Testis (tissue), 3 donors: ENCODE measurements around the gene IRGC. TPM values are rescaled to one million over a fixed set of nuclear protein-coding genes. Genes with fewer than 3 reads are reported as not detected.

Source experiments
- DNase-seq: peaks from one replicate; pipeline ENCODE4 v3.0.0-alpha.2; 2019
- H3K27ac ChIP-seq, 2 donors: fragments of 200-600 bp; sonication (generic); one replicate each; pipeline ENCODE4 v1.5.1; 2019
- H3K27me3 ChIP-seq: fragments of 200-600 bp; sonication (generic); one replicate; pipeline ENCODE4 v1.5.1; 2019
- H3K36me3 ChIP-seq: fragments of 200-600 bp; sonication (generic); one replicate; pipeline ENCODE4 v1.5.1; 2017; ENCODE audit warnings: low read depth; ENCODE audit errors: missing control alignments
- H3K4me1 ChIP-seq: fragments of 200-600 bp; sonication (generic); one replicate; pipeline ENCODE4 v1.5.1; 2019
- H3K4me3 ChIP-seq, 2 donors: fragments of 200-600 bp; sonication (generic); one replicate each; pipeline ENCODE4 v1.5.1; 2017 to 2019
- H3K9me3 ChIP-seq: fragments of 200-600 bp; sonication (generic); one replicate; pipeline ENCODE4 v1.5.1; 2017
- CTCF ChIP-seq, 3 experiments: fragments of 450-650 bp in 2 of 3; fragments of 200-600 bp in 1 of 3; sonication (generic) in 1 of 3; IDR thresholded peaks; one replicate each; pipeline ENCODE4 v1.5.1; 2016 to 2019; ENCODE audit warnings: antibody characterized with exemption in 3 of 3, mild to moderate bottlenecking in 2 of 3, moderate library complexity in 1 of 3
- POLR2A ChIP-seq: fragments of 450-650 bp; IDR thresholded peaks from one replicate; pipeline ENCODE4 v1.6.1; 2017; ENCODE audit warnings: antibody characterized with exemption, mild to moderate bottlenecking, moderate library complexity
- WGBS, 2 donors: methylation state at CpG; one replicate each; pipeline ENCODE4 v1.1.5; 2018; 5-methylcytosine and 5-hydroxymethylcytosine counted together
- intact Hi-C: fragments of 100-400 bp; cut with DNase I; formaldehyde crosslinking; loops from one replicate; pipeline ENCODE4 v1.15.1; 2023; ENCODE audit warnings: low total_unique reads
- polyA plus RNA-seq: library from polyadenylated mRNA; stranded (reverse); fragments of 350-450 nt; fragmentation: Illumina TruSeq; extraction: RNeasy Lipid Tissue Mini Kit (QIAGEN cat#74804); gene quantifications from one replicate; pipeline ENCODE4 v1.2.3, GENCODE V29; 2014; ENCODE audit warnings: low read depth, low replicate concordance; ENCODE audit not compliant: insufficient read depth
- total RNA-seq, 2 donors: library from RNA; depleted of rRNA; stranded (reverse); fragments of >200 nt; gene quantifications; one replicate each; pipeline ENCODE4 v1.2.3, GENCODE V29; 2016

IRGC gene
- total and polyA plus RNA-seq, 3 donors from 2014 or later: 97.4 to 218 (median 167) TPM

- no peak for DNase-seq
- TF ChIP-seq CTCF (IDR thresholded peaks at IDR 0.05) (no peak), POLR2A (no peak)
- WGBS, 2 donors: 60 to 66% methylated on average over 11 of the region's 11 CpGs
- H3K4me1 ChIP-seq: no peaks in the 10 kb centered on the region
- H3K36me3 ChIP-seq: no peaks in the 10 kb centered on the region
- no peak overlapping the region for H3K4me3 ChIP-seq
- intact Hi-C loops: no loop called here
- no peaks in the 10 kb centered on the region for H3K27me3 ChIP-seq
- H3K27ac ChIP-seq: no peak overlapping the region
- no peaks in the 10 kb centered on the region for H3K9me3 ChIP-seq
Measured at GRCh38 chr19:43682824-43683661, 32.8 kb upstream of the IRGC start.

DNA sequence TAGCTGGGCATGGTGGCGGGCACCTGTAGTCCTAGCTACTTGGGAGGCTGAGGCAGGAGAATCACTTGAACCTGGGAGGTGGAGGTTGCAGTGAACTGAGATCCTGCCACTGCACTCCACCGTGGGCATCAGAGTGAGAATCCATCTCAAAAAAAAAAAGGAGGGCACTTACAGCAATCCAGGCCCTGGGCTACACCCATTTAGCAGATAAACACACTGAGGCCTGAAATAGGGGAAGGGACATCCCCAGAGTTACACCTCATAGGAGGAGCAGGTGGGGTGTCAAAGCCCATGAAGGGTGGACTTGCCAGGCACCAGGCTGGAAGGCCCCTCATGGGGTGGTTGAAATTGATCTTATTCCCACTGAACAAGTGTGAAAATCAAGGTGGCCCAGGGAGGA, 32.0 kb upstream of the IRGC start:
- Histone ChIP-seq H3K36me3 (no peaks in the 10 kb centered on the region), H3K9me3 (no peaks in the 10 kb centered on the region), H3K27ac (no peak overlapping the region), H3K27me3 (no peaks in the 10 kb centered on the region), H3K4me3 (no peak overlapping the region), H3K4me1 (no peaks in the 10 kb centered on the region)
- WGBS, 2 donors: 58 to 90% methylated on average over 2 of the region's 2 CpGs
- intact Hi-C loops: no loop called here
- TF ChIP-seq CTCF (IDR thresholded peaks at IDR 0.05) (no peak), POLR2A (no peak)
- no peak for DNase-seq

DNA sequence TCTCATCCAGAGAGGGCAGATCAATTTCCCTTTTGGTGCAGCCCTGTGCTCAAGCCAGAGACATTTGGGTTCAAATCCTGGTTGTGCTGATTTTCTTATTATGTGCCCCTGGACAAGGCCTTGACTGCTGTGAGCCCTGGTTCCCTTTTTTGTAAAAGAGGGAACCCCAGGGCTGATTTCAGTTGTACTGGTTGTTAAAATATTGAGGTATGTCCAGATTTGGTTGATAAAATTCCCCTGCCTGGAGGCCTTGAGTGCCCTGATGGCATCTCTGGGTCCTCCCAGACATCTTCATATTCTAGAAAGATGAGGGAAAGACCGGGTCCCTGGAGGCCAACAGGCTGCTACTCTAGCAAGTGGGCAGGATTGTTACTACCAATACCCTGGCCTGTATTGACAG, 31.6 kb upstream of the IRGC start:
- no peak for TF ChIP-seq POLR2A
- no peak for TF ChIP-seq CTCF (IDR thresholded peaks at IDR 0.05)
- 100% methylated on average over 1 of the region's 1 CpG for WGBS, 2 donors

GRCh38 chr19:43687660-43687997, 28.2 kb upstream of the IRGC start:
- H3K27ac ChIP-seq: no peak overlapping the region
- no peaks in the 10 kb centered on the region for H3K4me1 ChIP-seq
- TF ChIP-seq POLR2A (no peak), CTCF (IDR thresholded peaks at IDR 0.05) (no peak)
- intact Hi-C loops: no loop called here
- H3K36me3 ChIP-seq: no peaks in the 10 kb centered on the region
- no peak for DNase-seq
- 77 to 100% methylated on average over 1 of the region's 1 CpG for WGBS, 2 donors
- H3K27me3 ChIP-seq: no peaks in the 10 kb centered on the region
- H3K4me3 ChIP-seq: no peak overlapping the region
- no peaks in the 10 kb centered on the region for H3K9me3 ChIP-seq

More for the DNA sequence above, 31.6 kb upstream of the IRGC start:
- Histone ChIP-seq H3K27me3 (no peaks in the 10 kb centered on the region), H3K9me3 (no peaks in the 10 kb centered on the region), H3K36me3 (no peaks in the 10 kb centered on the region), H3K27ac (no peak overlapping the region), H3K4me1 (no peaks in the 10 kb centered on the region), H3K4me3 (no peak overlapping the region)
- intact Hi-C loops: no loop called here
- DNase-seq: no peak
